GM12878 (cell line): ENCODE data around the gene LDB3.

Experiments used
- CTCF ChIP-seq, 3 experiments: IDR thresholded peaks in 2 of 3; conservative IDR thresholded peaks in 1 of 3; 2 replicates each; pipeline ENCODE4 v1.5.1; 2011; ENCODE audit warnings: low read depth in 3 of 3, low read length in 3 of 3, mild to moderate bottlenecking in 3 of 3, control low read depth in 2 of 3, moderate library complexity in 2 of 3, inconsistent platforms in 1 of 3, mixed read lengths in 1 of 3; ENCODE audit not compliant: control insufficient read depth in 2 of 3, insufficient read depth in 1 of 3; ENCODE audit errors: extremely low read depth in 1 of 3
- E2F4 ChIP-seq: IDR thresholded peaks from 2 replicates; pipeline ENCODE4 v1.6.1; 2012; ENCODE audit warnings: low read depth, low read length, improper control_type of control experiment
- SP1 ChIP-seq: IDR thresholded peaks from one replicate; pipeline ENCODE4 v1.6.1; 2011; ENCODE audit warnings: low read depth, low read length

GRCh38 chr10:86691333-86692022 is 23.2 kb downstream of the LDB3 start:
- TF ChIP-seq SP1 (no peak), CTCF (IDR thresholded peaks at IDR 0.05 in 2 of 3, conservative IDR thresholded peaks at IDR 0.05 in 1 of 3; ENCODE audit: control insufficient read depth in 2 of 3, extremely low read depth in 1 of 3, insufficient read depth in 1 of 3, low read depth in 3 of 3, low read length in 3 of 3) (no peak), E2F4 (no peak)
